ENCODE results near the gene MFAP4.

MFAP4 gene

DNA sequence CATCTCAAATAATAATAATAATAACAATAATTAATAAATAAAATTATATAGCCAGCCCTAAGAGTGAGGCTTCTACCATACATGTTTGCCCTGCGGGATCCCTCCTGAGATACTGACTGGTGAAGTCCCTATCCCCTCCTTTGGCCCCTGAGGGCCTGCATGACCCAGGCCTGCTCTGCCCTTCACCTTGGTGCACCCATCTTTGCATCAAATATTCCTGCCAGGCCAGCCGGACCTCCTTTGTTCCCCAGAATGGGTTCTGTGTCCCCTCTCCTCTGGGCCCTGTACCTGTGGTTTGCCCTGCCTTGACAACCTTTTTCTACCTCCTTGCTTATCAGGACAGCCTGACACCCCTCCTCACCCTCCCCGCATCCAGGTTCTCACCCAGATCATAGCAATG, 22.1 kb upstream of the MFAP4 start:
- H3K9ac ChIP-seq (ENCODE audit: low read depth, low read length), result no peak overlapping the region
- H3K4me1 ChIP-seq (ENCODE audit: insufficient read depth, low read length), result peaks cover 4% of the 10 kb centered on the region; the same call in 1 of the 2 replicates
- peaks cover 4% of the 10 kb centered on the region; the same call in 1 of the 2 replicates for H3K27me3 ChIP-seq (ENCODE audit: insufficient read depth, low read length)
- no peak overlapping the region for H3K27ac ChIP-seq (ENCODE audit: low read length)
- no peaks in the 10 kb centered on the region for H3K36me3 ChIP-seq (ENCODE audit: insufficient read depth, low read depth, low read length)
- H3K9me3 ChIP-seq (ENCODE audit: insufficient read depth, low read depth, low read length), result no peaks in the 10 kb centered on the region
- no peak overlapping the region for H3K4me3 ChIP-seq (ENCODE audit: low read length)

DNA sequence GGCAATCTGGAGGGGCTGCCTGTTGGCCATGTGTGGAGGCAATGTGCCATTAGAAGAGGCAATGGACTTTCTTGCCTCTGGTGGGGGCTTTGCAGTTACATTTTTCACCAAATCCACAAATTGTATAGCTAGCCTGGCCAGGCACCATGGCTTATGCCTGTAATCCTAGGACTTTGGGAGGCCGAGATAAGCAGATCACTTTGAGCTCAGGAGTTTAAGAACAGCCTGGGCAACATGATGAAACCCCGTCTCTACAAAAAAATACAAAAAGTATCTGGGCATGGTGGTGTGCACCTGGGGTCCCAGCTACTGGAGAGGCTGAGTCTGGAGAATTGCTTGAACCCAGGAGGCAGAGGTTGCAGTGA, 21.3 kb upstream of the MFAP4 start:
- no peak overlapping the region for H3K27ac ChIP-seq (ENCODE audit: low read length)
- no peaks in the 10 kb centered on the region for H3K9me3 ChIP-seq (ENCODE audit: insufficient read depth, low read depth, low read length)
- H3K4me1 ChIP-seq (ENCODE audit: insufficient read depth, low read length), result peaks cover 4% of the 10 kb centered on the region; the same call in 1 of the 2 replicates
- no peaks in the 10 kb centered on the region for H3K36me3 ChIP-seq (ENCODE audit: insufficient read depth, low read depth, low read length)
- no peak overlapping the region for H3K9ac ChIP-seq (ENCODE audit: low read depth, low read length)
- H3K27me3 ChIP-seq (ENCODE audit: insufficient read depth, low read length), result peaks cover 4% of the 10 kb centered on the region; the same call in 1 of the 2 replicates
- H3K4me3 ChIP-seq (ENCODE audit: low read length), result no peak overlapping the region

DNA sequence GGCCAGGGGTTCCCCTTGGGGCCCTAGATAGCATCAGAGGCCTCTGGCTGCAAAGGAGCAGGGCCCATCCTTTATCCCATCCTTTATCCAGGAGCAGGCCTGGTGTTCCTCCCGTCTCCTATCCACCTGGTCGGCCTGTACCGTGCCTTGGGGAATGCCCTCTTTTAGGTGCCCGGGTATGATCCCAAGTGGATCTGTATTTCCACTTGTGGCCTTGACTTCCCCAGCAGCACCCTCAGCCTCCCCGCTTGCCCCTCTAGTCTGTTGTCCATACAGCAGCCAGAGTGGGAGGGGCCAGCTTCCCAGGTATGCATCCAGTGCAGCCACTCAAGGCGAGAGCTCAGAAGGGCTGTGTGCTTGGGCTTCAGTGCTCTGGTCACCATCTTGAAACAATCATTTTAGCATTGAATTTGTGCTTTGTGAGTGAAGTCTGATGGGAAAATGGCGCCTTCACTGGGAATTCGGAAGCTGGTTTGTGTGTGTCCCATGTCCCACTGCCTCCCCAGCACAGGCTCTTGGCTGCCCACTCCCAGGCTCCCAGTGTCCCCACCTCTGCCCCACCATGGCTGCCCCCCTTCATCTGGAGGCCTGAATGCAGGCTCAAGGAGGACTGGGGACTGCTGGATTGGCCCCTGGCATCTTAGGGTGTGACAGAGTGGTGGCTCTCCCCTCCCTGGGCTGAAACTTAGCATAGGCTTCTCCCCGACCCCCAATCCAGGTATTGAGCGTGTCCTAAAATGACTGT, 20.8 kb upstream of the MFAP4 start:
- no peak overlapping the region for H3K27ac ChIP-seq (ENCODE audit: low read length)
- H3K4me1 ChIP-seq (ENCODE audit: insufficient read depth, low read length), result peaks cover 4% of the 10 kb centered on the region; the same call in 1 of the 2 replicates
- no peaks in the 10 kb centered on the region for H3K36me3 ChIP-seq (ENCODE audit: insufficient read depth, low read depth, low read length)
- no peaks in the 10 kb centered on the region for H3K9me3 ChIP-seq (ENCODE audit: insufficient read depth, low read depth, low read length)
- no peak overlapping the region for H3K9ac ChIP-seq (ENCODE audit: low read depth, low read length)
- H3K4me3 ChIP-seq (ENCODE audit: low read length), result no peak overlapping the region
- H3K27me3 ChIP-seq (ENCODE audit: insufficient read depth, low read length), result peaks cover 4% of the 10 kb centered on the region; the same call in 1 of the 2 replicates

DNA sequence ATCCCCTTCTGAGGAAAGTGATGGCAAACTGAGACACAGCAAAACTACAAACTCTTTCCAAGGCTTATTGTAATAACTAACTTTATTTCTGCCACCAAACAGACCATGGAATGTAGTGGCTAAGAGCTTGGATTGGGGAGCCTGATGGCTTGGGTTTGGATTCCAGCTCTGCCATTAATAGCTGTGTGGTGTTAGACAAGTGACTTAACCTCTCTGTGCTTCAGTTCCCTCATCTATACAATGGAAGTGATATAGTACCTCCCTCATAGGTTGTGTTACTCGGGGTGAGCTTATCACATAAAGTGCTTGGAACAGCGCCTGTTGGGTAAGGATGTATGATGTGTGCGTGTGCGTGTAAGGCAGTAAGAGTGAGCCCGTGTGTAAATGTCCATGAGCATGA, 18.1 kb upstream of the MFAP4 start:
- Histone ChIP-seq H3K27me3 (ENCODE audit: insufficient read depth, low read length) (0 out of 2 replicates have a peak, but pooled peaks cover under 1% of the 10 kb centered on the region), H3K4me1 (ENCODE audit: insufficient read depth, low read length) (no peaks in the 10 kb centered on the region), H3K4me3 (ENCODE audit: low read length) (no peak overlapping the region), H3K27ac (ENCODE audit: low read length) (no peak overlapping the region), H3K9me3 (ENCODE audit: insufficient read depth, low read depth, low read length) (no peaks in the 10 kb centered on the region), H3K36me3 (ENCODE audit: insufficient read depth, low read depth, low read length) (no peaks in the 10 kb centered on the region), H3K9ac (ENCODE audit: low read depth, low read length) (no peak overlapping the region)

DNA sequence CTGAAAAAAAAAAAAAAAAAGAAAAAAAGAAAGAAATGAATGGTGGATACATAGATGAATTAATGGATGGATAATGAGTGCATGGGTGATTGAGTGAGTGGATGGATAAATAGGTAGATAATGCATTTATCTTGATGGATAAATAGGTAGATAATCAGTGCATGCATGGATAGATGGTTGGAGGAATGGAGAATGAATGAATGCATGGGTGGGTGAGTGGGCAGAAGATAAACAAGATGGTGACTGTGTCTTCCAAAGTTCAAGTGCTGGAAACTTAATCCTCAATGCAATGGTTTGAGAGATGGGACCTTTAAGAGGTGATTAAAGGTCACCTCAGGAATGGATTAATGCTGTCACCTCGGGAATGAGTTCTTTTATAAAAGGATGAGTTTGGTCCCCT, 17.3 kb upstream of the MFAP4 start:
- Histone ChIP-seq H3K27ac (ENCODE audit: low read length) (no peak overlapping the region), H3K9me3 (ENCODE audit: insufficient read depth, low read depth, low read length) (no peaks in the 10 kb centered on the region), H3K36me3 (ENCODE audit: insufficient read depth, low read depth, low read length) (no peaks in the 10 kb centered on the region), H3K4me3 (ENCODE audit: low read length) (no peak overlapping the region), H3K27me3 (ENCODE audit: insufficient read depth, low read length) (no peaks in the 10 kb centered on the region), H3K9ac (ENCODE audit: low read depth, low read length) (no peak overlapping the region), H3K4me1 (ENCODE audit: insufficient read depth, low read length) (no peaks in the 10 kb centered on the region)

DNA sequence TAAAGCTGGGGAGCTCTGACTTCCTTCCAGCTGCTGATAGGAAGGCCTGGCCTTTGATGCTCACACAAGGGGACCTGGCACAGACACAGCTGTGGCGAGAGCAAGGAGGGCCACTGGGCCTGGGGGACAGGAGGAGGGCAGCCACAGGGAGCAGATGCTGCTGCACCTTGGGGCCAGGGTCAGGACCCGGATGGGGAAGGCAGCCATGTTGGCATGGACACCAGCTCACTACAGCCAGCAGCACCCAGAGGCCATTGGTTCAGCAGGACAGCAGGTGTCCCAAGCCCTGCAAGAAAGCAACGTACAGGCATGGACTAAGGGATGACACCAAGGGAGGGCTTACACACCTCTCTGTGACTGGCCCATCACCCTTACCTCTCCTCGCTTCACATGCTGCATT, 16.0 kb upstream of the MFAP4 start:
- no peak overlapping the region for H3K9ac ChIP-seq (ENCODE audit: low read depth, low read length)
- no peaks in the 10 kb centered on the region for H3K9me3 ChIP-seq (ENCODE audit: insufficient read depth, low read depth, low read length)
- no peak overlapping the region for H3K4me3 ChIP-seq (ENCODE audit: low read length)
- H3K27me3 ChIP-seq (ENCODE audit: insufficient read depth, low read length), result no peaks in the 10 kb centered on the region
- H3K4me1 ChIP-seq (ENCODE audit: insufficient read depth, low read length), result peaks cover 6% of the 10 kb centered on the region
- no peaks in the 10 kb centered on the region for H3K36me3 ChIP-seq (ENCODE audit: insufficient read depth, low read depth, low read length)
- H3K27ac ChIP-seq (ENCODE audit: low read length), result no peak overlapping the region

DNA sequence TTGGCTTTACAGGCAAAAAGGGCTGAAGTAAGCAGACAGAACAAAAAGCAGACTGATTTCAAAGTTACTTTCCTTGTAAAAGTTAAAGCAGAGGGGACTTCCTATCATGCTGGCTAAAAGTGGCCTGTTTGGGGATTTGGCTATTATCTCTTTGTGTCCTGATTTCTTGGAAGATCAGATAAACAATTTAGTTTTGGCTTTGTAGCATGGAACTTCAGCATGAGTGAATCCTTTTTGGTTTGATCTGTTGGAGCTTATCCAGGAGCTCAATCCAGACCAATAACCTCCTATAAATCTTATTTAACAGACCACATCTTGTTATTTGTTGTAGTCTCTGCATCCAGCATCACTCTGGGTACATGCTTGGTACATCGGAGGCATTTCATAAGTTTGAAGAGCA, 15.2 kb upstream of the MFAP4 start:
- H3K27ac ChIP-seq (ENCODE audit: low read length), result no peak overlapping the region
- no peak overlapping the region for H3K9ac ChIP-seq (ENCODE audit: low read depth, low read length)
- H3K4me1 ChIP-seq (ENCODE audit: insufficient read depth, low read length), result peaks cover 10% of the 10 kb centered on the region
- H3K9me3 ChIP-seq (ENCODE audit: insufficient read depth, low read depth, low read length), result no peaks in the 10 kb centered on the region
- no peak overlapping the region for H3K4me3 ChIP-seq (ENCODE audit: low read length)
- no peaks in the 10 kb centered on the region for H3K36me3 ChIP-seq (ENCODE audit: insufficient read depth, low read depth, low read length)
- H3K27me3 ChIP-seq (ENCODE audit: insufficient read depth, low read length), result no peaks in the 10 kb centered on the region

DNA sequence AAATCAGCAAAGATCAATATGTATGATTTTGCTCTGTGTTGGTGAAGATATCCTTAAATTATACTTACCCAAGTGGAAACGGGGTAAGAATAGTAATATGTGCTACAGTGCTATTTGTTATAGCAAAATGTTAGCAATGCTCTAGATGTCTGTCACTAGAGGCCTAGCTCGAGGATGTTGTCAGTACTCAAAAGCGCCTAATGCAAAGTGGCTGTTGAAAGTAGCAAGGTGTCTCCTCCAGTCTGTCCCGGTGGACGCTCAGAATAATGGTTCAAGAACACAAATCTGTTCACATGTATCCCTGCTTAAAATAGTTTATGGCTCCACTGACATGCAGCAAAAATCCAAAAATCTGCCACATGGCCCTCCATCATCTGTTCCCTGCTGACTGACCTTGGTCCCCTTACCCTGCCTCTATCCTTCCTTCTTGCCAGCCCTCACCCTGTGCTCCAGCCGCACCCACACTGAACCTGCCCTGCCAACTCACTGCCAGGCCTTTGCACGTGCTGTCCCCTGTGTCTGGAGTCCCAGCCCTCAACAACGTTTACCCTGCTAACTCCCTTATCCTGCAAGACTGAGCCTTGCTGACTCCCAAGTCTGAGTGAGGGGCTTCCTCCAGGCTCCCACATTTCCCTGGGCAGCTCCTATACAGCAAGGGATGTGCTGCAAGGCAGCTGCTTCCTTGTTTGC, 14.5 kb upstream of the MFAP4 start:
- no peak overlapping the region for H3K9ac ChIP-seq (ENCODE audit: low read depth, low read length)
- no peaks in the 10 kb centered on the region for H3K27me3 ChIP-seq (ENCODE audit: insufficient read depth, low read length)
- H3K4me1 ChIP-seq (ENCODE audit: insufficient read depth, low read length), result peaks cover 10% of the 10 kb centered on the region
- no peak overlapping the region for H3K27ac ChIP-seq (ENCODE audit: low read length)
- no peaks in the 10 kb centered on the region for H3K9me3 ChIP-seq (ENCODE audit: insufficient read depth, low read depth, low read length)
- H3K36me3 ChIP-seq (ENCODE audit: insufficient read depth, low read depth, low read length), result no peaks in the 10 kb centered on the region
- H3K4me3 ChIP-seq (ENCODE audit: low read length), result no peak overlapping the region

DNA sequence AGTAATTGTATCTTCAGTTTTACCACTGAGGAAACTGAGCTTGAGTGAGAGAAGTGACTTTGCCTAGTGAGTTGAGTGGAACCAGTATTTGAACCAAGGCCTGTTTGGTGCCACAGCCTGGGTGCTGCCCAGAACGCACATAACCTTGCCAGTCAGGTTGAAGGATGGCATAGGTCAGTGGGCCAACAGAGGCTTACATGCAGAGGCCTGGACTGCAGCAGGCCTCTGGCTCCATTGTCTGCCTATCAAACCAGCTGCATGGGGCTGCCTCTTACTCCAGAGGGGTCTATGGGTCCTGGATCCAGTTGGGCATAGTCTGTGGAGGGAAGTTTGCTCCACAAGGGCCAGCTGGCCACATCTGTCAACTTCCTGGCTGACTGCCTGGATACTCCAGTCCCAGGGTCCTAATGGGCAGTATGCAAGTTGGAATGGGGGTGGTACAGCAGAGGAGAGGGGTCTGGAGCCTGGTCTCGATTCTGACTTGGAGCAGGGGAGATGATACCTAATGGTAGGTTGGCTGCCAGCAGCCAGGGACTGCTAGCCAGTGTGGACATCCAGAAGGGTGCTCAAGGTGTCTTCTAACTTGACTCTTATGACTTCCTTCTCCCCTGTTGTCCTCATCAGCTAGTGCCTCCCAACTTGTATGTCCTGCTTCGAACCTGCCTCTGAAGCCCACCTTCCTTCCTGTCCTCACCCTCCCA, 12.9 kb upstream of the MFAP4 start:
- no peak overlapping the region for H3K9ac ChIP-seq (ENCODE audit: low read depth, low read length)
- H3K4me3 ChIP-seq (ENCODE audit: low read length), result no peak overlapping the region
- peaks cover 10% of the 10 kb centered on the region for H3K4me1 ChIP-seq (ENCODE audit: insufficient read depth, low read length)
- H3K27ac ChIP-seq (ENCODE audit: low read length), result no peak overlapping the region
- H3K9me3 ChIP-seq (ENCODE audit: insufficient read depth, low read depth, low read length), result no peaks in the 10 kb centered on the region
- no peaks in the 10 kb centered on the region for H3K27me3 ChIP-seq (ENCODE audit: insufficient read depth, low read length)
- H3K36me3 ChIP-seq (ENCODE audit: insufficient read depth, low read depth, low read length), result no peaks in the 10 kb centered on the region

DNA sequence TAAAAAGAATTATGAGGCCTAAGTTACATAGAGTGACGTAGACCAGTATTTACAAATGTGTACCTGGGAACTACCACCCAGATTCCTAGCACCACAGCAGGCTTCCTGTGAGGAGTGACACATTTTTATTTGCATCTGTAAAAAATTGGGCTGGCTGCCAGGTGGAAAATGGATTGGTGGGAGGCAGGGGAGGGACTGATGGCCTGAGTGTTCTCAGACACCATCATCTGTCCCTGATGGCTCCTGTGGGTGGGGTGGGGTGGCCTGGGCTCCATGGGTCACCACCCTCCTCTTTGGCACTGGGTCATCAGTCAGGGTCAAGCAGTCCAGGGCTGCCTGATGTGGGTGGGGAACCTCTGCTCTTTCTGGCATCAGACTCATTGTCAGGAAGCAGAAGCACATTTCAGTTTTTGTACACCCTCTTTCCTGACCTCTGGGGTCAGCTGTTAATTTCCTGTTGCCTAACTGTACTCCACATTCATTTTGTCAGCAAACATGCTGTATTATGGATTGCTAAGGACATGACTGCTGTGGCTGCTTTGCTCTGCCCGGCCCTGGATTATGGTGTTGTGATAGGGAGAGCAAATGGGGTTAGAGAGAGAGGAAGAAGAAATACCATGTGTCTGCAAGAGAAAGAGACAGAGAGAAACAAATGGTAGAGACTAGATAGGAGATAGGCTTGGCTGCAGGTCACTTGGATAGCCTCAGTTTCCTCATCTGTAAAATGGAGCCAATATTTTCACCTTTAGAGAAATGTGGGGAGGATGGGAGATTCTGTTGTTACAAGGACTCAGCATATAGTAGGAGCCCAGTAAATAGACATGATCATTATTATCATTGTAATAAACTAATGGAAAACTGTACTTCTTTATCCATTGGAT, 11.6 kb upstream of the MFAP4 start:
- no peak overlapping the region; the same call in 1 of the 2 replicates for H3K9ac ChIP-seq (ENCODE audit: low read depth, low read length)
- no peak overlapping the region for H3K27ac ChIP-seq (ENCODE audit: low read length)
- no peaks in the 10 kb centered on the region for H3K27me3 ChIP-seq (ENCODE audit: insufficient read depth, low read length)
- no peak overlapping the region for H3K4me3 ChIP-seq (ENCODE audit: low read length)
- H3K36me3 ChIP-seq (ENCODE audit: insufficient read depth, low read depth, low read length), result no peaks in the 10 kb centered on the region
- no peaks in the 10 kb centered on the region for H3K9me3 ChIP-seq (ENCODE audit: insufficient read depth, low read depth, low read length)
- peaks cover 10% of the 10 kb centered on the region for H3K4me1 ChIP-seq (ENCODE audit: insufficient read depth, low read length)

DNA sequence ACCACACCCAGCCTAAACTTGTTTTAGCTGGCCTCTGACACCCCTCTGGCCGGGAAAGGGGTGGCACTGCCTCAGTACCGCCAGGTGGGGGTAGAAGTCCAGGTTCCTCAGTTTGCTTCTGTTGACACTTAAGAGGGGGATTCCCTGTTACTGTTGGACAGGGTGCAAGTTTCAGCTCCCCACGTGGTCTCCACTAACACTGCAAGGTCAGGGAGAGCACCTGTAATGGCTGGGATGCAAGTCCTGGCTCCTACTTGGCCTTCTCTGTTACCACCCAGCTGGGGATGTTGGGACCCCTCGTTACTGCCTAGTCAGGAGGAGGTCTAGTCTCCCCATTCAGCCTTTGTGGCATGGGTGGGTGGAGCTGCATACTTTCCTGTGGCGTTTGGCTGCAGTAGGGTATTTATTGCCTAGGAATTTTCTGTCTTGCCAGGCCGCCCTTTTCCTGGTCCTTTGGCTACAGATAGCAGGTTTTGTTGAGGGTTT, 10.6 kb upstream of the MFAP4 start:
- no peak overlapping the region for H3K27ac ChIP-seq (ENCODE audit: low read length)
- H3K27me3 ChIP-seq (ENCODE audit: insufficient read depth, low read length), result no peaks in the 10 kb centered on the region
- no peak overlapping the region for H3K9ac ChIP-seq (ENCODE audit: low read depth, low read length)
- H3K36me3 ChIP-seq (ENCODE audit: insufficient read depth, low read depth, low read length), result no peaks in the 10 kb centered on the region
- H3K9me3 ChIP-seq (ENCODE audit: insufficient read depth, low read depth, low read length), result no peaks in the 10 kb centered on the region
- peaks cover 10% of the 10 kb centered on the region for H3K4me1 ChIP-seq (ENCODE audit: insufficient read depth, low read length)
- H3K4me3 ChIP-seq (ENCODE audit: low read length), result no peak overlapping the region
